CD4-positive, alpha-beta T cell treated with Interleukin-10 for 1 hour (primary cell): ENCODE measurements around the gene ATP6V1G3.
"Not testable (repeated sequence)": the region's sequence is repeated elsewhere in the genome, so short reads cannot be mapped to it uniquely, and the experiment has no call there.

ENCODE experiments used
- DNase-seq: peaks from one replicate; pipeline ENCODE4 v3.0.0-alpha.2; 2020

Gene ATP6V1G3

GRCh38 chr1:198540580-198540979 lies at the start of gene ATP6V1G3:
ATP6V1G3 (minus strand) TSS chr1:198540680; CDS start chr1:198540650, 30 bp downstream.
- DNase-seq, result no peak

GRCh38 chr1:198588845-198589244 lies 48.4 kb upstream of the ATP6V1G3 start:
- no peak for DNase-seq

- no peak for DNase-seq
Measured at GRCh38 chr1:198584163-198584562, 43.7 kb upstream of the ATP6V1G3 start.

- not testable (repeated sequence) for DNase-seq
Measured at GRCh38 chr1:198583209-198583802, 42.8 kb upstream of the ATP6V1G3 start.

GRCh38 chr1:198577444-198577843 lies 37.0 kb upstream of the ATP6V1G3 start:
- no peak for DNase-seq

- no peak for DNase-seq
Measured at GRCh38 chr1:198575798-198576641, 35.5 kb upstream of the ATP6V1G3 start.

GRCh38 chr1:198575292-198575691 lies 34.8 kb upstream of the ATP6V1G3 start:
- DNase-seq, result no peak

GRCh38 chr1:198574325-198574724 lies 33.8 kb upstream of the ATP6V1G3 start:
- no peak for DNase-seq

- peak; percentile 54 for DNase-seq
Measured at GRCh38 chr1:198564716-198565115, 24.2 kb upstream of the ATP6V1G3 start.

- DNase-seq, result no peak
Measured at GRCh38 chr1:198564157-198564556, 23.7 kb upstream of the ATP6V1G3 start.

GRCh38 chr1:198563583-198563982 lies 23.1 kb upstream of the ATP6V1G3 start:
- no peak for DNase-seq

GRCh38 chr1:198560161-198560560 lies 19.7 kb upstream of the ATP6V1G3 start:
- DNase-seq, result no peak

- DNase-seq, result no peak
Measured at GRCh38 chr1:198559362-198559761, 18.9 kb upstream of the ATP6V1G3 start.

GRCh38 chr1:198558402-198558801 lies 17.9 kb upstream of the ATP6V1G3 start:
- DNase-seq, result peak; percentile 35

GRCh38 chr1:198556971-198557370 lies 16.5 kb upstream of the ATP6V1G3 start:
- DNase-seq, result peak; percentile 87

GRCh38 chr1:198552668-198553416 lies 12.4 kb upstream of the ATP6V1G3 start:
- DNase-seq, result no peak

- DNase-seq, result no peak
Measured at GRCh38 chr1:198550941-198551524, 10.6 kb upstream of the ATP6V1G3 start.

GRCh38 chr1:198549866-198550265 lies 9.4 kb upstream of the ATP6V1G3 start:
- DNase-seq, result no peak

- no peak for DNase-seq
Measured at GRCh38 chr1:198548890-198549289, 8.4 kb upstream of the ATP6V1G3 start.

GRCh38 chr1:198545156-198545555 lies 4.7 kb upstream of the ATP6V1G3 start:
- DNase-seq, result no peak

GRCh38 chr1:198544265-198544664 lies 3.8 kb upstream of the ATP6V1G3 start:
- no peak for DNase-seq

- DNase-seq, result no peak
Measured at GRCh38 chr1:198543670-198544260, 3.3 kb upstream of the ATP6V1G3 start.

- DNase-seq, result no peak
Measured at GRCh38 chr1:198542632-198543031, 2.2 kb upstream of the ATP6V1G3 start.
